Fibroblast of mammary gland (primary cell): ENCODE measurements around the gene ARF6.
"Not testable (repeated sequence)": the region's sequence is repeated elsewhere in the genome, so short reads cannot be mapped to it uniquely, and the experiment has no call there.

ENCODE experiments used
- DNase-seq: peaks from one replicate; pipeline ENCODE4 v3.0.0-alpha.2; 2010; ENCODE audit warnings: low read depth
- H3K4me3 ChIP-seq: 2 replicates; pipeline ENCODE4 v1.5.1; 2011; ENCODE audit warnings: low read depth, mild to moderate bottlenecking, low read length, moderate library complexity; ENCODE audit not compliant: control insufficient read depth
- CTCF ChIP-seq: conservative IDR thresholded peaks from 2 replicates; pipeline ENCODE4 v1.5.1; 2011; ENCODE audit warnings: low read depth, low read length, inconsistent platforms; ENCODE audit not compliant: control insufficient read depth, insufficient read depth

Gene ARF6

GRCh38 chr14:49892301-49892635, 614 bp upstream of the ARF6 start:
- no peak for TF ChIP-seq CTCF
- peak overlapping the region; percentile 93 for H3K4me3 ChIP-seq
- DNase-seq: peak; percentile 90

- no peak for DNase-seq
- TF ChIP-seq CTCF: no peak
- H3K4me3 ChIP-seq: peak overlapping the region; percentile 93
These were observed 679 bp downstream of the ARF6 start for GRCh38 chr14:49893309-49894213.

GRCh38 chr14:49894214-49895107, 1.6 kb downstream of the ARF6 start:
- DNase-seq: not testable (repeated sequence)
- H3K4me3 ChIP-seq: peak overlapping the region; percentile 93

- H3K4me3 ChIP-seq: peak overlapping the region; percentile 93
- peak; percentile 43 for DNase-seq
- TF ChIP-seq CTCF: no peak
These were observed 2.6 kb downstream of the ARF6 start for GRCh38 chr14:49895480-49895879.

- H3K4me3 ChIP-seq: peak overlapping the region; percentile 93
- DNase-seq: not testable (repeated sequence)
These were observed 3.4 kb downstream of the ARF6 start for GRCh38 chr14:49896272-49896671.

GRCh38 chr14:49896966-49897365, 4.1 kb downstream of the ARF6 start:
- peak overlapping the region; percentile 93 for H3K4me3 ChIP-seq

GRCh38 chr14:49897414-49897813, 4.5 kb downstream of the ARF6 start:
- TF ChIP-seq CTCF: no peak
- H3K4me3 ChIP-seq: no peak overlapping the region
- no peak for DNase-seq

More at GRCh38 chr14:49896966-49897365, 4.1 kb downstream of the ARF6 start:
- TF ChIP-seq CTCF: no peak
- DNase-seq: no peak
